A549 (cell line): Measurements from ENCODE around the gene C4orf51.

Experiments used
- HEYL ChIP-seq: fragments of 250-450 bp; sonication (Bioruptor Pico); IDR thresholded peaks from 2 replicates; pipeline ENCODE4 v1.8.0; 2021; ENCODE audit warnings: mild to moderate bottlenecking, moderate library complexity
- MAFK ChIP-seq: fragments of 450-650 bp; IDR thresholded peaks from 2 replicates; pipeline ENCODE4 v1.6.1; 2014; ENCODE audit not compliant: partially characterized antibody
- MAZ ChIP-seq: fragments of 150-350 bp; IDR thresholded peaks from 2 replicates; pipeline ENCODE4 v1.6.1; 2014; ENCODE audit warnings: antibody characterized with exemption, low read depth, low read length, borderline replicate concordance
- MYC ChIP-seq: IDR thresholded peaks from 2 replicates; pipeline ENCODE4 v1.6.1; 2012; ENCODE audit warnings: mild to moderate bottlenecking, inconsistent platforms, low read length, improper control_type of control experiment, borderline replicate concordance
- POLR2A ChIP-seq: IDR thresholded peaks from 2 replicates; pipeline ENCODE4 v1.6.1; 2012; ENCODE audit warnings: mild to moderate bottlenecking, low read length
- RCOR1 ChIP-seq: fragments of 150-350 bp; IDR thresholded peaks from 2 replicates; pipeline ENCODE4 v1.6.1; 2014; ENCODE audit warnings: antibody characterized with exemption, low read length, low read depth
- SMC3 ChIP-seq: fragments of >200 bp; sonication (Bioruptor Twin); formaldehyde crosslinking; IDR thresholded peaks from 3 replicates; pipeline ENCODE4 v1.6.1; 2018; ENCODE audit warnings: inconsistent platforms
- TF ChIP-seq, protein P1 (sequence below): IDR thresholded peaks from 2 replicates; pipeline ENCODE4 v1.6.1; 2012
- TF ChIP-seq, protein P2 (sequence below): fragments of >200 bp; sonication (Bioruptor Twin); formaldehyde crosslinking; IDR thresholded peaks from 3 replicates; pipeline ENCODE4 v1.5.1; 2016
- TF ChIP-seq, protein P3 (sequence below): fragments of 200-600 bp; sonication (generic); IDR thresholded peaks from 2 replicates; pipeline ENCODE4 v1.6.1; 2016; ENCODE audit warnings: antibody characterized with exemption, mild to moderate bottlenecking, moderate library complexity

DNA sequence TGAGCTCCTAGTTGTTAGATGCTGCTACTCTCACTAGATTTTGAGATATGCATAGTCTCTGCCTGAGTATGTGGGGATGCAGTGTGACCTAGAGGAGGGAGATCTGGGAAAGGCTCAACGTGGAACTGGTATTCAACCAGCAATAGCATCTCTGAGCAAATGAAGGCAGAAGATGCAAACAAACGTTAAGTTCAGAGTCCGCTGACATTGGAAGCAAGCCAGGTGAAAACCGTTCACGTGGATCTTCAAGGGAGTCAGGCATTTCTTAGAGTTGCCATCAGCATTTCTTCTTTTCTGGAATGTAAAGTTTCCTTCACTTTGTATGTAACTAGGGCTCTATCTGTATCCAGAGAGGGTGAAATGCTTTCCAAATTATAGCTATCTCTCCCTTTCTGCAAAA is 59.9 kb downstream of the C4orf51 start:
- TF ChIP-seq, protein P1, sequence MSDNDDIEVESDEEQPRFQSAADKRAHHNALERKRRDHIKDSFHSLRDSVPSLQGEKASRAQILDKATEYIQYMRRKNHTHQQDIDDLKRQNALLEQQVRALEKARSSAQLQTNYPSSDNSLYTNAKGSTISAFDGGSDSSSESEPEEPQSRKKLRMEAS, result no peak
- TF ChIP-seq, protein P2, sequence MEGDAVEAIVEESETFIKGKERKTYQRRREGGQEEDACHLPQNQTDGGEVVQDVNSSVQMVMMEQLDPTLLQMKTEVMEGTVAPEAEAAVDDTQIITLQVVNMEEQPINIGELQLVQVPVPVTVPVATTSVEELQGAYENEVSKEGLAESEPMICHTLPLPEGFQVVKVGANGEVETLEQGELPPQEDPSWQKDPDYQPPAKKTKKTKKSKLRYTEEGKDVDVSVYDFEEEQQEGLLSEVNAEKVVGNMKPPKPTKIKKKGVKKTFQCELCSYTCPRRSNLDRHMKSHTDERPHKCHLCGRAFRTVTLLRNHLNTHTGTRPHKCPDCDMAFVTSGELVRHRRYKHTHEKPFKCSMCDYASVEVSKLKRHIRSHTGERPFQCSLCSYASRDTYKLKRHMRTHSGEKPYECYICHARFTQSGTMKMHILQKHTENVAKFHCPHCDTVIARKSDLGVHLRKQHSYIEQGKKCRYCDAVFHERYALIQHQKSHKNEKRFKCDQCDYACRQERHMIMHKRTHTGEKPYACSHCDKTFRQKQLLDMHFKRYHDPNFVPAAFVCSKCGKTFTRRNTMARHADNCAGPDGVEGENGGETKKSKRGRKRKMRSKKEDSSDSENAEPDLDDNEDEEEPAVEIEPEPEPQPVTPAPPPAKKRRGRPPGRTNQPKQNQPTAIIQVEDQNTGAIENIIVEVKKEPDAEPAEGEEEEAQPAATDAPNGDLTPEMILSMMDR, result no peak
- TF ChIP-seq HEYL (CRISPR knock-in tag), result no peak
- no peak for TF ChIP-seq RCOR1
- no peak for TF ChIP-seq POLR2A
- TF ChIP-seq MAFK, result no peak
- no peak for TF ChIP-seq MYC
- TF ChIP-seq MAZ, result no peak
- no peak for TF ChIP-seq SMC3
- TF ChIP-seq, protein P3, sequence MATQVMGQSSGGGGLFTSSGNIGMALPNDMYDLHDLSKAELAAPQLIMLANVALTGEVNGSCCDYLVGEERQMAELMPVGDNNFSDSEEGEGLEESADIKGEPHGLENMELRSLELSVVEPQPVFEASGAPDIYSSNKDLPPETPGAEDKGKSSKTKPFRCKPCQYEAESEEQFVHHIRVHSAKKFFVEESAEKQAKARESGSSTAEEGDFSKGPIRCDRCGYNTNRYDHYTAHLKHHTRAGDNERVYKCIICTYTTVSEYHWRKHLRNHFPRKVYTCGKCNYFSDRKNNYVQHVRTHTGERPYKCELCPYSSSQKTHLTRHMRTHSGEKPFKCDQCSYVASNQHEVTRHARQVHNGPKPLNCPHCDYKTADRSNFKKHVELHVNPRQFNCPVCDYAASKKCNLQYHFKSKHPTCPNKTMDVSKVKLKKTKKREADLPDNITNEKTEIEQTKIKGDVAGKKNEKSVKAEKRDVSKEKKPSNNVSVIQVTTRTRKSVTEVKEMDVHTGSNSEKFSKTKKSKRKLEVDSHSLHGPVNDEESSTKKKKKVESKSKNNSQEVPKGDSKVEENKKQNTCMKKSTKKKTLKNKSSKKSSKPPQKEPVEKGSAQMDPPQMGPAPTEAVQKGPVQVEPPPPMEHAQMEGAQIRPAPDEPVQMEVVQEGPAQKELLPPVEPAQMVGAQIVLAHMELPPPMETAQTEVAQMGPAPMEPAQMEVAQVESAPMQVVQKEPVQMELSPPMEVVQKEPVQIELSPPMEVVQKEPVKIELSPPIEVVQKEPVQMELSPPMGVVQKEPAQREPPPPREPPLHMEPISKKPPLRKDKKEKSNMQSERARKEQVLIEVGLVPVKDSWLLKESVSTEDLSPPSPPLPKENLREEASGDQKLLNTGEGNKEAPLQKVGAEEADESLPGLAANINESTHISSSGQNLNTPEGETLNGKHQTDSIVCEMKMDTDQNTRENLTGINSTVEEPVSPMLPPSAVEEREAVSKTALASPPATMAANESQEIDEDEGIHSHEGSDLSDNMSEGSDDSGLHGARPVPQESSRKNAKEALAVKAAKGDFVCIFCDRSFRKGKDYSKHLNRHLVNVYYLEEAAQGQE, result no peak
